Gastrocnemius medialis (tissue), 4 donors: ENCODE results near the gene THRSP. TPM values are rescaled to one million over a fixed set of nuclear protein-coding genes. Genes with fewer than 3 reads are reported as not detected.

ENCODE experiments used
- ATAC-seq, 2 donors: fragments of 150-250 bp; one replicate each; pipeline ENCODE4 v1.9.1; 2016
- DNase-seq, 2 donors: peaks; one replicate each; pipeline ENCODE4 v3.0.0-alpha.2; 2019
- H3K27ac ChIP-seq, 4 donors: fragments of 200-600 bp; sonication (generic); 1 replicate in 1 of 4; 2 replicates in 3 of 4; pipeline ENCODE4 v1.5.1; 2016 to 2018; ENCODE audit warnings: mild to moderate bottlenecking in 2 of 4, moderate library complexity in 1 of 4
- H3K27me3 ChIP-seq, 3 donors: fragments of 200-600 bp; sonication (generic) in 2 of 3; 1 replicate in 1 of 3; 2 replicates in 2 of 3; pipeline versions ENCODE4 v1.5.1 to v1.6.0; 2016 to 2019; ENCODE audit warnings: mild to moderate bottlenecking in 1 of 3, moderate library complexity in 1 of 3
- H3K36me3 ChIP-seq, 2 donors: fragments of 200-600 bp; sonication (generic) in 1 of 2; one replicate each; pipeline ENCODE4 v1.5.1; 2017 to 2018
- H3K4me1 ChIP-seq, 2 donors: fragments of 200-600 bp; sonication (generic) in 1 of 2; one replicate each; pipeline ENCODE4 v1.5.1; 2016 to 2017; ENCODE audit warnings: mild to moderate bottlenecking in 2 of 2
- H3K4me3 ChIP-seq, 4 donors: fragments of 200-600 bp; sonication (generic) in 3 of 4; 1 replicate in 1 of 4; 2 replicates in 3 of 4; pipeline ENCODE4 v1.5.1; 2016 to 2019; ENCODE audit warnings: mild to moderate bottlenecking in 2 of 4
- H3K9me3 ChIP-seq, 3 donors: fragments of 200-600 bp; sonication (generic) in 2 of 3; 1 replicate in 1 of 3; 2 replicates in 2 of 3; pipeline ENCODE4 v1.5.1; 2016 to 2019
- POLR2A ChIP-seq, 2 donors: fragments of 450-650 bp; IDR thresholded peaks; one replicate each; pipeline ENCODE4 v1.6.1; 2017; ENCODE audit warnings: antibody characterized with exemption in 2 of 2, mild to moderate bottlenecking in 2 of 2, moderate library complexity in 2 of 2
- in situ Hi-C, 4 donors: fragments of 200-750 bp; cut with MboI; loops; one replicate each; pipeline versions ENCODE4 v1.15.0 to v1.8.0; 2017; ENCODE audit warnings: low sequenced_read_pairs in 4 of 4
- intact Hi-C: fragments of 100-400 bp; cut with DNase I; formaldehyde crosslinking; loops from one replicate; pipeline ENCODE4 v1.15.1; 2023; ENCODE audit warnings: low total_unique reads
- total RNA-seq, 4 donors: library from RNA; depleted of rRNA; stranded (reverse); fragments of >200 nt; gene quantifications; one replicate each; pipeline versions ENCODE4 v1.1.0 to v1.2.3, GENCODE V29; 2016
- TF ChIP-seq, protein P1 (sequence below), 5 experiments: fragments of 450-650 bp in 3 of 5; fragments of 200-600 bp in 2 of 5; sonication (generic) in 2 of 5; IDR thresholded peaks in 4 of 5; conservative IDR thresholded peaks in 1 of 5; 1 replicate in 4 of 5; 2 replicates in 1 of 5; pipeline ENCODE4 v1.5.1; 2016 to 2019; ENCODE audit warnings: antibody characterized with exemption in 5 of 5, mild to moderate bottlenecking in 3 of 5, moderate library complexity in 3 of 5

Gene THRSP
- total RNA-seq, 4 donors from 2014 or later = 0.67 to 31.3 (median 14.0) TPM; not detected in 1

DNA sequence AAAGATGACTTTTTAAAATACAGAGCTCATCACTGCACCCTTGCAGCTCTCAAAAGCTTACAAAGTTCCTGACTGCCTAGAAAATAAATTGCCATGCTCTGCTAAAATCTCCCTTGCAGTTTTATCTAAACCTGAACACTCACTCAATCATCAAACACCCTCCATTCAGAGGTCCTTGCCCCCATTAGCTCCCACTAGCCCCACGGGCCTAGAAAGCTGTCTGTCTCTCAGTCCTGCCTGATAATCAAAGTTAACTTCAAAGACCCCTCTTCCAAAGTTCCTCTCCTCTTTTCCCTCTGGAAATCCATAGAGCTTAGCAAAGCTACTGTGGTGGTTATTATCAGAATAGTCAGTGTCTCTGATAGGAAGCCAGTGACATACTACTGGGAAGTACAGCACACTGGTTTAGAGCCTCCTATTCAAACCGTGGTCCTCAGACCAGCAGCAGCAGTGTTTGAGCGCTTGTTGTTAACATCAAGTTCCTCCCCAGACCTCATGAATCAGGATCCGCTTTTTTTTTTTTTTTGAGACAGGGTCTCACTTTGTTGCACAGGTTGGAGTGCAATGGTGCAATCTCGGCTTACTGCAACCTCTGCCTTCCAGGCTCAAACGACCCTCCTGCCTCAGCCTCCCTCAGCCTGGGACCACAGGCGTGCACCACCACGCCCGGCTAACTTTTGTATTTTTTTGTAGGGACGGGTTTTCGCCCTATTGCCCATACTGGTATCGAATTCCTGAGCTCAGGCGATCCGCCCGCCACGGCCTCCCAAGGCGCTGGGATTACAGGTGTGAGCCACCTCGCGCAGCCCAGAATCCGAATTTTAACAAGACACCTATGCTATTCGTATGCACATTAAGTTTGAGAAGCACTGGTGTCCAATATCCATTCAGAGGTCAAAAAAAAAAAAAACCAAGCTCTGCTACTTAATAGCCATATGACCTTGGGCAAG is 14.8 kb downstream of the THRSP start:
- TF ChIP-seq, protein P1, sequence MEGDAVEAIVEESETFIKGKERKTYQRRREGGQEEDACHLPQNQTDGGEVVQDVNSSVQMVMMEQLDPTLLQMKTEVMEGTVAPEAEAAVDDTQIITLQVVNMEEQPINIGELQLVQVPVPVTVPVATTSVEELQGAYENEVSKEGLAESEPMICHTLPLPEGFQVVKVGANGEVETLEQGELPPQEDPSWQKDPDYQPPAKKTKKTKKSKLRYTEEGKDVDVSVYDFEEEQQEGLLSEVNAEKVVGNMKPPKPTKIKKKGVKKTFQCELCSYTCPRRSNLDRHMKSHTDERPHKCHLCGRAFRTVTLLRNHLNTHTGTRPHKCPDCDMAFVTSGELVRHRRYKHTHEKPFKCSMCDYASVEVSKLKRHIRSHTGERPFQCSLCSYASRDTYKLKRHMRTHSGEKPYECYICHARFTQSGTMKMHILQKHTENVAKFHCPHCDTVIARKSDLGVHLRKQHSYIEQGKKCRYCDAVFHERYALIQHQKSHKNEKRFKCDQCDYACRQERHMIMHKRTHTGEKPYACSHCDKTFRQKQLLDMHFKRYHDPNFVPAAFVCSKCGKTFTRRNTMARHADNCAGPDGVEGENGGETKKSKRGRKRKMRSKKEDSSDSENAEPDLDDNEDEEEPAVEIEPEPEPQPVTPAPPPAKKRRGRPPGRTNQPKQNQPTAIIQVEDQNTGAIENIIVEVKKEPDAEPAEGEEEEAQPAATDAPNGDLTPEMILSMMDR (IDR thresholded peaks at IDR 0.05 in 4 of 5, conservative IDR thresholded peaks at IDR 0.05 in 1 of 5) = no peak
- TF ChIP-seq POLR2A (IDR thresholded peaks at IDR 0.05) = no peak
- H3K36me3 ChIP-seq = no peaks in the 10 kb centered on the region
- peak overlapping the region; percentile 67 to 97 (median 89) for H3K4me3 ChIP-seq
- ATAC-seq (no peak), DNase-seq (no peak)
- peaks cover 32 to 48% of the 10 kb centered on the region in 2 donors for H3K4me1 ChIP-seq
- peak overlapping the region; percentile 85 to 95 (median 88) for H3K27ac ChIP-seq
- H3K9me3 ChIP-seq = no peaks in the 10 kb centered on the region
- intact Hi-C loops = loop anchor here (2.0 kb wide), 1 partner anchor 60 kb away; the partner anchor contains the start of gene ALG8
- H3K27me3 ChIP-seq = no peaks in the 10 kb centered on the region
- in situ Hi-C loops = no loop called here

DNA sequence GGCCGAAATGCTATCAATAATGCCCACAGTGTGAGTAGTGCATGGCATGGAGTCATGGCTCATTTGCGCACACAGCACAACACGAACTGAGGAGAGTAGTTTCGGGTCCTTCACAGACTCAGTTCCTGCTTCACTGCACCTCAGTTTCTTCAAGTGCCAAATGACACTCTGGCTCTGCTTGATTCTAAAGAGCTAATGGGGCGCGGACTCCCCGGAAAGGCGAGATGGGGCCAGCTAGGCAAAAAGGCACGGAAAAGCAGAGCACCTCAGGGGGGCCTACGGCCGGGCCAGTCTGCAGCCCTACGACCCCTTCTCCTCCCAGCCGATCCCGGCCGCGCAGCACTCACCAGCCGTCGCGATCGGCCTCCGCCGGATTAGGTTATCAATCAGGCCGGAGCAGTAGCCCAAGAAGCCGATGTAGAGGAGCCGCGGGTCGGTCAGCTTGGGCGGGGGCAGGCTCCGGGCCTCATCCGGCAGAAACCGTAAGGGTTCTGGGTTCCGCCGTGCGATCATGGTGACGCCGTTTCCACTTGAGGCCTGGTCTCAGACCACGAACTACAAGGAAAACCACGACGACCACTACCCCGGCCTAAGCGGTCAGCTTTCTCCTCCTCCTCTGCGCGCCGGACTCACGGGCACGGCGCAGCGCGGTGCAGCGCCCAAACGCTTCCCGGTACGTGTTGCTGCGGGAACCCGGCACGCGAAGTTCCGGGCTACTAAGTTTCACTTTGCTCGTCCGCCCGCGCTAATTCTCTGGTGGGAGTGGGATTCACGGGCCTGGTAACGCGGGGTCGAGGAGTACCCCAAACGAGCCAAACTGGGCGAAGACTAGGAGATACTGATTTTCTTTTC is 15.8 kb downstream of the THRSP start, which contains the start of gene NDUFC2:
Gene NDUFC2, minus strand, starts transcription at position 631 of the 852 bp plus-strand sequence. Its CDS starts 118 bp downstream, at position 513.
- DNase-seq (peak; percentile 60 to 71), ATAC-seq (peak; percentile 93 to 95)
- H3K9me3 ChIP-seq = no peaks in the 10 kb centered on the region
- H3K27me3 ChIP-seq = no peaks in the 10 kb centered on the region
- intact Hi-C loops = loop anchor here (2.0 kb wide), 1 partner anchor 59 kb away; the partner anchor contains the start of gene ALG8
- TF ChIP-seq POLR2A (IDR thresholded peaks at IDR 0.05) = peak; percentile 47 to 57
- TF ChIP-seq, protein P1 (IDR thresholded peaks at IDR 0.05 in 4 of 5, conservative IDR thresholded peaks at IDR 0.05 in 1 of 5) = no peak
- H3K36me3 ChIP-seq = no peaks in the 10 kb centered on the region
- in situ Hi-C loops = no loop called here
- H3K4me1 ChIP-seq = peaks cover 32 to 45% of the 10 kb centered on the region in 2 donors
- H3K27ac ChIP-seq = peak within 1 kb of the TSS; percentile 85 to 95 (median 88)
- H3K4me3 ChIP-seq = peak within 1 kb of the TSS; percentile 67 to 97 (median 89)

DNA sequence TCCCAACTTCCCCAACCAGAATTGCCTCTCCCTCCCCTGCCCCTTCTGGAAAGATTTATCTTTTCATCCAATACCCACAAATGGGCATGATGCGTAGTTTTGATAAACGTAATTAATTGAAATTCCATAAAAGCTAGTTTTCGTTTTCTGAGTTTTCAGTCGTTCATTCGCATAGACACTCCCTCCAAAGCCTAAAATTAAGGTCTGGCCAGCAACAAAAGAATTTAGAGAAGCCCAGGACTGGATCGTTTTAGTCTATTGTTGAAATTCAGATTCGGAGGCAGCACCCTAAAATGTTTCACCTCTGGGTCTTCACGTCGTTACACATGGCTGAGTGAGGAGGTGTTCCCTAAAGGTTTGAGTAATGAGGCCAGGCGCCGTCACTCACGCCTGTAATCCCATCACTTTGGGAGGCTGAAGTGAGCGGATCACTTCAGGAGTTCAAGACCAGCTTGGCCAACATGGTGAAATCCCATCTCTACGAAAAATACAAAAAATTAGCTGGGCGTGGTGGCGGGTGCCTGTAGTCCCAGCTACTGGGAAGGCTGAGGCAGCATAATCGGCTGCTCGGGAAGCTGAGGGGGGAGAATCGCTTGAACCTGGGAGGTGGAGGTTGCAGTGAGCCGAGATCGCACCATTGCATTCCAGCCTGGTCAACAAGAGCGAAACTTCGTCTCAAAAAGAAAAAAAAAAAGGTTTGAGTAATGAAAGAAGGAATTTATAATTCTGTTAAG is 16.6 kb downstream of the THRSP start:
- H3K4me3 ChIP-seq = peak overlapping the region; percentile 67 to 97 (median 89)
- no peaks in the 10 kb centered on the region for H3K27me3 ChIP-seq
- H3K36me3 ChIP-seq = no peaks in the 10 kb centered on the region
- no peak for DNase-seq
- H3K9me3 ChIP-seq = no peaks in the 10 kb centered on the region
- peaks cover 27 to 38% of the 10 kb centered on the region in 2 donors for H3K4me1 ChIP-seq
- TF ChIP-seq, protein P1 (IDR thresholded peaks at IDR 0.05 in 4 of 5, conservative IDR thresholded peaks at IDR 0.05 in 1 of 5) = no peak
- TF ChIP-seq POLR2A (IDR thresholded peaks at IDR 0.05) = no peak
- H3K27ac ChIP-seq = peak overlapping the region; percentile 85 to 95 (median 88)
- in situ Hi-C loops = no loop called here
- ATAC-seq = peak in 1 of 2 donors; percentile 21
- intact Hi-C loops = no loop called here
